Lower leg skin (tissue), 3 donors: ENCODE results near the gene BRD7.

ENCODE experiments used
- POLR2A ChIP-seq, 2 donors: fragments of 450-650 bp; IDR thresholded peaks; one replicate each; pipeline ENCODE4 v1.6.1; 2016 to 2017; ENCODE audit warnings: antibody characterized with exemption in 2 of 2, mild to moderate bottlenecking in 1 of 2, moderate library complexity in 1 of 2
- TF ChIP-seq, protein P1 (sequence below), 3 donors: fragments of 450-650 bp; IDR thresholded peaks; one replicate each; pipeline ENCODE4 v1.5.1; 2016; ENCODE audit warnings: antibody characterized with exemption in 3 of 3, mild to moderate bottlenecking in 3 of 3, moderate library complexity in 2 of 3

DNA sequence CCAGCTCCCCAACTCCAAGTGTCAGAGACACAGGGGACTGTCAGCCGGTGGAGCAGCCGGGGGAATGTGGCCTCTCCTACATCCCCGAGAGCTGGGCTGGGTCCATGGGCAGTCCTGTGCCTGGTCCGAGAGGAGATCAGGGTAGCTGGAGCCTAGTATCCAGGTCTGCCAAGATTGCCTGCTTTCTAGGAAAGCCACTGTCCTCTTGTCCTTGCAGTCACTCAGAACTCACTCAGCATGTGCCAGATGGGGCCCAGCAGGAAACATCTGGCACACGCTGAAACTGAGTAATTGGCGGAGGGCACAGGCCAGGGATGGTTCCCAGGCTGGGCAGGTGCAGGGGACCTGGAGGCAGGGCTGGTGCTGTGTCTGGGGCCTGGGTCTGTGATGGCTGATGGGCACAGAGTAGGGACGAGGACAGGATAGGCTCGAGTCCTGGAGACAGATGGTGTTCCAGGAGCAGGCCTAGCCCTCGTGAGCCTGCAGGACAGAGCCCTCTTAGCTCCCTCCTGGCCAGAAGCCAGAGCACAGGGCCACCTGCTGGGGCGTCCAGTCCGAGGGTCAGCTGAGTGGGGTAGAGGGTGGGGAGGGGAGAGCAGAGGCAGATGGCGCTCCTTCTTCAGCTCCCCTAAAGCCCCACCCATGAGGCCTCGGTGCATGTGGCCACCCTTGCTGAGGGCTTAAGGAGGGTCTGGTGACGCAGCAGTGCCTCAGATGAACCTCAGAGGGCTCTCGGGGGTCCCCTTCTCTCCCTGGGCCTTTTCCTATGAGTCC lies 71.3 kb downstream of the BRD7 start:
- TF ChIP-seq, protein P1, sequence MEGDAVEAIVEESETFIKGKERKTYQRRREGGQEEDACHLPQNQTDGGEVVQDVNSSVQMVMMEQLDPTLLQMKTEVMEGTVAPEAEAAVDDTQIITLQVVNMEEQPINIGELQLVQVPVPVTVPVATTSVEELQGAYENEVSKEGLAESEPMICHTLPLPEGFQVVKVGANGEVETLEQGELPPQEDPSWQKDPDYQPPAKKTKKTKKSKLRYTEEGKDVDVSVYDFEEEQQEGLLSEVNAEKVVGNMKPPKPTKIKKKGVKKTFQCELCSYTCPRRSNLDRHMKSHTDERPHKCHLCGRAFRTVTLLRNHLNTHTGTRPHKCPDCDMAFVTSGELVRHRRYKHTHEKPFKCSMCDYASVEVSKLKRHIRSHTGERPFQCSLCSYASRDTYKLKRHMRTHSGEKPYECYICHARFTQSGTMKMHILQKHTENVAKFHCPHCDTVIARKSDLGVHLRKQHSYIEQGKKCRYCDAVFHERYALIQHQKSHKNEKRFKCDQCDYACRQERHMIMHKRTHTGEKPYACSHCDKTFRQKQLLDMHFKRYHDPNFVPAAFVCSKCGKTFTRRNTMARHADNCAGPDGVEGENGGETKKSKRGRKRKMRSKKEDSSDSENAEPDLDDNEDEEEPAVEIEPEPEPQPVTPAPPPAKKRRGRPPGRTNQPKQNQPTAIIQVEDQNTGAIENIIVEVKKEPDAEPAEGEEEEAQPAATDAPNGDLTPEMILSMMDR (IDR thresholded peaks at IDR 0.05) = no peak
- no peak for TF ChIP-seq POLR2A (IDR thresholded peaks at IDR 0.05)
